ENCODE measurements around the gene ATL3.
"Not testable (repeated sequence)": the region's sequence is repeated elsewhere in the genome, so short reads cannot be mapped to it uniquely, and the experiment has no call there.

ATL3 gene

DNA sequence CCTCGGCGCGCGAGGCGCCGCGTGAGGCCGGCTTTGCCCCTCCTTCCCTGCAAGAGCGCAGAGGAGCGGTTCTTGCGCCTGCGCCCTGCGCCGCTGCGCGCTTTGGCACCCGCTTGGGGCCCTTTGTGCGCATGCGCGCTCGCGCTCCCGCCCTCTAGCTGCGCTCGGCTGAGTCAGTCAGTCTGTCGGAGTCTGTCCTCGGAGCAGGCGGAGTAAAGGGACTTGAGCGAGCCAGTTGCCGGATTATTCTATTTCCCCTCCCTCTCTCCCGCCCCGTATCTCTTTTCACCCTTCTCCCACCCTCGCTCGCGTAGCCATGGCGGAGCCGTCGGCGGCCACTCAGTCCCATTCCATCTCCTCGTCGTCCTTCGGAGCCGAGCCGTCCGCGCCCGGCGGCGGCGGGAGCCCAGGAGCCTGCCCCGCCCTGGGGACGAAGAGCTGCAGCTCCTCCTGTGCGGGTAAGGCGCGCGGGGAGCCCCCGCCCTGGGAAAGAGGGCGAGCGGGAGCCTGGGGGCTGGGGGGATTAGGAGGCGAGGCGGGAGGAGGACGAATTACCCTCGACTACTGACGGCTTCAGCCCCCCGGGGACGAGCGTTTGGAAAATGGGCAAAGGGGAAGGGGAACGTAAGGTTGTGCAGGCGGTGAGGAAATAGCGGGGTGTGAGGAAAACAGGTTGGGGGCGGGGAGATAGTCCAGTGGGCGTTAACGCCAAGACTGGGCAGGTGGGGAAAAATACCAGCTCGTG is 10.3 kb upstream of the ATL3 start, which contains the start of gene RTN3:
TSS of gene RTN3 (plus strand) at position 180 of the 745 bp plus-strand sequence. CDS start at position 317, 137 bp downstream.
- DNase-seq, result peak; percentile 93

DNA sequence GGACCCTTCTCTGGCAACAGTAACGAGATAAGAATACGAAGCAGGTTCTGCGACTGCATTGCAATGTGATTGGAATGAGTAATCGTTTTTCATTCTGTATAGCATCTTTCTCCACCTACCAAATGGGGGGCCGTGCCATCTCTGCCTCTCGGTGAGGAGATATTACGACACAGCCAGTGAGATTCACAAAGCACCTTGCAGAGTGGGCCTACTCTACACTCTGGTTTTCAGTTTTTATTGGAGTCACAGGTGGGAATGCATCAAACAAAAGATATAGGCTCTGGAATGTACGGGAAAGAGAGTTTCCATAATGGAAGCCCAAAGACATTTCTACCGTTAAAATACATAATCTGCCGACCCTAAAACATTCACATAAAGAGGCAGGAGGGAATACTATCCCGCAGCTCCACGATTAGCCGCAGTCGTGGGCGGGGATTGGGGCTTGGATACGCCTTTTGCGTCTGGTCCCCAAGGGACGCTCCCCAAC is 9.7 kb upstream of the ATL3 start:
- DNase-seq, result peak; percentile 14

DNA sequence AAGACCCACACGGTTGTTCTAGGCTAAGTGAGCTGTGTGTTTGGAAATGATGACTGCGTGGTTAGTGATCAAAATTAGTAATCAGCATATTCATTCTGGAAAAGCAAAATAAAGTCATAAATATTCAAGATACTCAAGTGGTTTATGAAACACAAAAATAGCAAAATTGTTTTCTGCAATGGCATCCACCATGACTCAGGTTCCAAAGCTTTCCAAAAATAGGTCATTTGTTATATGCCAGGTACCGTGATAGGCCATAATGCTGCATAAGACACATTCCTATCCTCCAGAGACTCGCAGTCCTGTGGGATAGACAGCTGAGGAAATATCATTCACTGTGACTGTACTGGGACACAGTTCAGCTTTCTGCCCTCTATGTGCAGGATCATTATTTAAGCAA is 2.4 kb upstream of the ATL3 start:
- DNase-seq, result no peak

DNA sequence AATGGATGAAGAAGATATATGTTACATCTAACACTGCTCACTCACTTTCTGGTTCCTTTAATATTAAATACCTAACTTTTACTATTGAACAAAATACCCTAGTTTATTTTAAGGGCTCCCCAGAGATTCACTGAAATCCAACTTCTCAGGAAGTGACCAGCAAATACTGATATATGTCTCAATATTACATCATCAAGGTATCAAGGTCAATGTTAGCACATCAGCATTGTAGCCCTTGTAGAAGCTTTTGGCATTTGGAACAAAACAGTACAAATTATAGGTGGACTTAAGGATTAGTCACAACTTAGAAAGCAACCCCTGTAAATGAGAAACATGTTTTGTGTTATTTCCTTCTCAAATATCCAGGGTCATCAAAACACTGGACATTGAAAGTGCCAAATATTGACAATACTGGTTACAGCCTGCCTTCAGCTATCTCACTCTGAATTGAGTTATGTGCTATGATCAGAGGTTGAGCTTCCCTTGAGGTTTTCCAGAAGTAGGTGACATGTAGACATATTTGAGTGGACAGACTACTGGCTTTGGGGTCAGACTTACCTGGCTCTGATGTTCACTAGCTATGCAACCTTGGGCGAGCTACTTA is 1.9 kb upstream of the ATL3 start:
- DNase-seq, result no peak

DNA sequence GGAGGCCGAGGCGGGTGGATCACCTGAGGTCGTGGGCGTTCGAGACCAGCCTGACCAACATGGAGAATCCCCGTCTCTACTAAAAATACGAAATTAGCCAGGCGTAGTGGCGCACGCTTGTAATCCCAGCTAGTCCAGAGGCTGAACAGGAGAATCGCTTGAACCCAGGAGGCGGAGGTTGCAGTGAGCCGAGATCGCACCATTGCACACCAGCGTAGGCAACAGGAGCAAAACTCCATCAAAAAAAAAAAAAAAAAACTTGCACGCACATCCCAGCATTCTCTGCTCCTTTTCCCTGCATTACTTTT is 934 bp upstream of the ATL3 start:
- no peak for DNase-seq

DNA sequence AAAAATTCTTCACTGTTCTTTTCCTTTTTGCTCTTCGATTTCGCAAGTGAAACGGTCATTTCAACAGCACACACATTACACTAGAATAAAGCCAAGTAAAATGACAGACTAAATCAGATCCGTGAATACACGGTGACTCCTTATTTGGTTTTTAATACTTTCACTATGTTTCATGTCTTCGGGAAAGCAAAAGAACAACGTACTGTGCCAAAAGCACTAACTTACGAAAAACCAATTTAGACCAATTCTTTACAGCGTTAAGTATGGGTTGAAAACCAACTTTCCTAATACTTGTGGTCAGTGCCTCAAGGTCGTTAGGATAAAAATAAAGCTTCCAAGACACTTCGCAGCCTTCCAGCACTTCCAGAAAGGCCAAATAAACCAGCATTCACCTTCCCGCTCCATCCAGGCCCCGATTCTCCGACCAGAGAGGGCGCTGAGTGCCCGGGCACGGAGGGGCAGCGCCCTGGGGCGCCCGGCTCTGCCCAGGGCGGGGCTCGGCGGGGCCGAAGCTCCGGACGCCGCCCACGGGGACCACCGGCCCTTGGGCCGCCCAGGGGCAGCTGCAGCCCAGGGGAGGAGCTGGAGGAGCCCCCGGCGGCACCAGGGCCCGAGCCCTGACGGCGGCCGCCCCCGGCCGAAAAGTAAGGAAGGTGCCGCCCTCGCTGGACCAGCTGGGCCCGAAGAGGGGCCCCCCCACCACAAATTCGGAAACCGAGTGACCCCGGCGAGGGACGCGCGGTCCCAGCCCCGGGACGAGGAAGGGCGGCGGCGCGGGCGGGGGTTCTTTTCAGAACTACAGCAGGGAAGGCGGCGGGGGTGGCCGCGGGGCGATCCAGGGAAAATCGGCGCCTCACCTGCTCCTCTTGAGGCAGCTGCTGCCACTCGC is 499 bp downstream of the ATL3 start:
- DNase-seq, result no peak

DNA sequence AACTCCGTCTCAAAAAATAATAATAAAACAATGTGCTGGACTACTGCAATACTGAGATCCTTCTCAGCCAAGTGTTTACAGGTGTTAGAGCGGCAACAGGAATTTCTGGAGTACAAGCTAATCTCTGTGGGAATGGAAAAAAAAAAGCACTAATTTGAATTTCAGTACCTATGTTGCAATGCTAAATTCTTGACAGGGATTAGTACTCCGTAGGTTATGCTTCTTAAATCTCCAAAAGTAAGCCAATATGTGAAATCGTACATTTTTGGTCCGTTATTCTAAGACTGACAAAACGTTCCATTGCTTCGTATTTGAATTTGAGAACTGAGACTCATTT is 1.1 kb downstream of the ATL3 start:
- DNase-seq, result no peak

DNA sequence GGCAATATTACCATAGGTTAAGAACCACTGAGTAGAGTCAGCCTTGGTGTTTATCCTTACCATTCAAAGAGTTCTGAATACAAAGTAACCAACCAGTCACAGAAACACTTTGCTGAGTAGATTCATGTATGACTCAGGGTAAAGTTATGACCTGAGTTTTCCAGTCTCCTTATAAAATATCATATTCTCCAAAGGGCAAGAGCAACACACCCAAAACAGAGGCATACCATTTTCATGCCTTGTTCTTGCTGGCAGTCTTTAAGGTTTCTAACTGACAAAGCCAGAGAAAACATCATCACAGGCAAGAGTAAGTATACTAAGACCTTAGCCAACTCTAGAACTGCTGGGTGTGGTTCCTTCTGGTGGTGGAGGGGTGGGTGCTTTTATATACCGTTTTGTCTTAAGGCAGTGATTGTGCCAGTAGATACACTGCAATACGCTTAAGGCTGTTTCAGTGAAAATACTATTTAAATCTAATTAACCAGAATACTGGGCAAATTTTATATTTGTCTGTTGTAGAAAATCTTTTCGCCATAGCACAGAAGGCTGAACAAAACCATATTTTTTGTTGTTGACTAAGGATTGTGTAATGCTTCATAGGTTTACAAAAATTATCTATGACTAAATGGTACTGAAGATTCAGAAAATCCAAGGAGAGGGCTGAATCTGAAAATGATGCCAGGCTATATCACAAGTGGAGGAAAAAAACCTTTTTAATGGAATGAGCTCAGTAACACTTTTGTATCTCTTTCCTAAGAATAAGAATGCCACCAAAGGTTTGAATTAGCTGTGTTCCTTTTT is 3.0 kb downstream of the ATL3 start:
- DNase-seq, result no peak

DNA sequence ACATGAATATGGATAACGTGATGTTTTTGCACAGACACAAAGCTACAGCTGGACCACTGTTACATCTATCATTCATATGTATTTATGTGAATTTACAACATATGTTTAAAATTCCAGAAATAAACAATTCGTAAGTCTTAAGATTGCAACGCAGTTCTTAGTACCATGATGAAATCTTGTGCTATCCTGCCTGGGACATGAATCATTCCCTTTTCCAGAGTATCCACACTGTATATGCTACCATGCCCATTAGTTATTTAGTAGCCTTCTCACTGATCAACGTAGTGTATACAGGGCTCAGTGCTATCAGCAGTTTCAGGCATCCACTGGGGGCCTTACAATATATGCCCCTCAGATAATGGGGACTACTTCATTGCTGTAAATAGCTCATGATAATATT is 4.3 kb downstream of the ATL3 start:
- DNase-seq, result no peak

DNA sequence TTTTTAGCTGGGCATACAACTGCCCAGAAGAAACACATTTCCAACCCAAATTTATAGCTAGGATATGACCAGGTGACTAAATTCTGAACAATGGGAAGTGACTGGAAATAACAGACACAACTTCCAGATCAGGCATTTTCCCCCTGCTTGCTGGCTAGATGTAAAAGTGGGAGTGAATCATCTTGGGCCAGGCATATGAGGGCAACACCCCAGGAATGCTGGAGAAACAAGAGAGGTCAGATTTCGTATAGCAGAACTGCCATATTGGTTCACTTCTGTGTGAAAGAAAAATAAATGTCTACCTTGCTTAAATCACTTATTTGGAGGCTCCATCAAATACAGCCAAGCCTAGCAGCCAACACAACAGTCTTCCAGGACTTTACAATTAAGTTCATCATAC is 7.4 kb downstream of the ATL3 start:
- no peak for DNase-seq

DNA sequence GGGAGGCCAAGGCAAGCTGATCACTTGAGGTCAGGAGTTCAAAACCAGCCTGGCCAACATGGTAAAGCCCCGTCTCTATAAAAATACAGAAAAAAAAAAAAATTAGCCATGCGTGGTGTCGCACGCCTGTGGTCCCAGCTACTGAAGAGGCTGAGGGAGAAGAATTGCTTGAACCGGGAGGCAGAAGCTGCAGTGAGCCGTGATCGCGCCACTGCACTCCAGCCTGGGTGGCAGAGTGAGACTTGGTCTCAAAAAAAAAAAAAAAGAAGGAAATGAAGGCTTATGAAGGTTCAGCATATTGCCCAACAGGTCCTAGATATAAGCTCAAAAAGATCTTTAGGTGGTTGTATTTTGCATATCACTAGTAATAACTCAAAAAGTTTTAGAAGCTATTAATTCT is 10.2 kb downstream of the ATL3 start:
- DNase-seq, result no peak

DNA sequence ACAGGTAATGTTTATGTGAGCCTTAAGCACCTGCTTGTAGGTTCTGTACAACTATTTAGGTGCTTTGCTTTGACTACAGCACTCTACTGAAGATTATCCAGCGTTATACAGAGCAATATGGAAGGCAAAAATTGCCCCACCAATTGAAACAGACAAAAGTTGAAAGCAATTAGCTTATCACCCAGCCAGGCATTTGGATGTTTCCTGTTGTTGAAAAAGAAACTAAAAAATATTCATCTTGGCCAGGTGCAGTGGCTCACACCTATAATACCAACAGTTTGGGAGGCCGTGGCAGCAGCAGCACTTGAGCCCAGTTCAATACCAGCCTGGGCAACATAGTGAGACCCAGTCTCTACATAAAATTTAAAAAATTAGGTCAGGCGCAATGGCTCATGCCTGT is 18.5 kb downstream of the ATL3 start:
- no peak for DNase-seq

DNA sequence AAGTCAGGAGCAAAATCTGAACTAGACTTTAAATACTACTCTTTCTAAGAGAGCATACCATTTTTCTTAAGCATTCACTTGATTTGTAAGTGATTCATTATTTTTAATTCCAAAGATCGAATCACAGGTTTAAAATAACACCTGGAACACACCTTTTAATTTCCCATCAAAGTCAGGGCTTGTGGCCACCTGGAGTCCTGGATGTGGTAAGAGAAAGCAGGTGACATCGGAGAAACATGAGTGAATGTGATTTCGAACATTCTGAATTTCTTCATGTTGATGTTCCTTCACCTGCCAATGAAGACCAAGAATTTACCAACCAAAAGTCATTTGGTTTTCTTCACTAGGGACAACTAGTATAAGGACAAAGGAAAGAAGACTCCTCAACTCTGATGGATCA is 28.0 kb downstream of the ATL3 start:
- no peak for DNase-seq

DNA sequence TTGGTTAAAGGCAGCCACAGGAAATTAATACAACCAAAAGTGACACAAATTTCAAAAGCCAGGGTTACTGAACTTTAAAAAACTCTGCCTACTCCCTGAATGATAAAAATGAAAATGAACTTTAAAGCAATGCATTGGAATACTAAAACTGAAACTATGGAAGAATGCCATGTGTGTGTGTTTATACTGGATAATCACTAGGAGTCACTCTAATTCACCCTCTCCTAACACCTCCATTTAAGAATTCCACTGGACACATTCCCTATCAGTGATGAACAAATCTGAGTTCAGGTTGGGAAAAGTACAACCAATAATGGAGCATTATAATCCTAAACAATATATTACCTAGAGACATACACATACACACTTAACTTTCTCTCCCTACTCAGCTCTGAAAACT is 29.4 kb downstream of the ATL3 start:
- no peak for DNase-seq

DNA sequence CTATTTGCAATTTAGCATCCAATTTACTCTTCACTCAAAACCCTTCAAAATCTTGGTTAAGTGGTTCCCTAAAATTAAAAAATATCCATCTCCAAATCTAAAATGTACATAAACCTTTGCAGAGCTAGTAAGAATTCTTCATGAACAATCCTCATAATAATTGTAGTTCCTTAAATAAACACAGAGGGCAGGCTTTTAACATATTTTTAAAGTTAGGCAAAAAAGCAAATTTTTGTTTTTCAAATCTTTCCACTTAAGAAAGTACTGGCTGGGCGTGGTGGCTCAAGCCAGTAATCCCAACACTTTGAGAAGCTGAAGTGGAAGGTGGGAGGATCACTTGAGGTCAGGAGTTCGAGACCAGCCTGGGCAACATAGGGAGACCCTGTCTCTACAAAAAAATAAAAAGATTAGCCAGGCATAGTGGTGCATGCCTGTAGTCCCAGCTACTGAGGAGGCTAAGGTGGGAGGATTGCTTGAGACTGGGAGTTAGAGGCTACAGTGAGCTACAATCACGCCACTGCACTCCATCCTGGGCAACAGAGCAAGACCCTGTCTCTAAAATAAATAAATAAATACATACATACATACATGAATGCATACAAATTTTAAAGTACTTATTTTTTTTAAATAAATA is 31.9 kb downstream of the ATL3 start:
- no peak for DNase-seq

DNA sequence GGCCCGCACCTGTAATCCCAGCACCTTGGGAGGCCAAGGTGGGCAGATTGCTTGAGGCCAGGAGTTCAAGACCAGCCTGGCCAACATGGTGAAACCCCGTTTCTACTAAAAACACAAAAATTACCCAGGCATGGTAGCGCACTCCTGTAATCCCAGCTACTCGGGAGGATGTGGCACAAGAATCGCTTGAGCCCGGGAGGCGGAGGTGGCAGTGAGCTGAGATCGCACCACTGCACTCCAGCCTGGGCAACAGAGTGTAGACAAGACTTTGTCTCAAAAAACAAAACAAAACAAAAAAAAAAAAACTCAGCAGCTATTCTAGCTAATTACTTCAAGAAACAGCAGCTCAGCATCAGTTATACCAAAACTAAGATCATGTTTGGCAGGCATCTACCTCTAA is 32.7 kb downstream of the ATL3 start:
- not testable (repeated sequence) for DNase-seq

DNA sequence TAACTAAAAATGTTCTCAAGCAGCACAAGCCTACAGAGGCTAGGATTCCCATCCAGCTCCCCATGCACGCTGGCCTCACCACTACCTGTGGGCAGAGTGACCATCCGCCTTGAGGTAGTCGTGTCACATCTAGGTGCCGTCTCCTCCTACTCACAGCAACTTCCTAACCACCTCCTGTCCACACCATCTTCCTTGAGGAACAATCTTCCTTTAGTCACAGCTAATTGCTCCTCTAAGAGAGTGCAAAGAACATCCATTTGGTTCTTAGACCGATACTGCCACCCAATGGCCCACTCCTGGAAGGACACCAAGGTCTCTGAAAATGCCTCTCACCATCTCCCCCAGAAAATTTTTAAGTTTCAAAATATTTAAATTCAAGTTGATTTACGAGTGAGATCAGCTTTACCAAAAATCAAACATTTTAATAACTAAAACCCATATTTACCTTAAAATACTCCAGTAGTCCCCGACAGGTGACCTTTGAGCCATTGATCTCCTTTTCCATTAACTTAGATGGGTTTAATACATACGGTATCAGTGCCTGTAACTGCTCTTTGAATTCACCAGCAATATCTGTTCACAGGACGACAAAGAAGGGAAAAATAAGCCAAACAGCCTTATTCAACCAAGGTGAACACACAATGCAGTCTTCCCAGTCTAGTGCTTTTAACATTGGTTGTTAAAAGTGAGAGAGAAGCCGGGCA is 35.3 kb downstream of the ATL3 start:
- no peak for DNase-seq

DNA sequence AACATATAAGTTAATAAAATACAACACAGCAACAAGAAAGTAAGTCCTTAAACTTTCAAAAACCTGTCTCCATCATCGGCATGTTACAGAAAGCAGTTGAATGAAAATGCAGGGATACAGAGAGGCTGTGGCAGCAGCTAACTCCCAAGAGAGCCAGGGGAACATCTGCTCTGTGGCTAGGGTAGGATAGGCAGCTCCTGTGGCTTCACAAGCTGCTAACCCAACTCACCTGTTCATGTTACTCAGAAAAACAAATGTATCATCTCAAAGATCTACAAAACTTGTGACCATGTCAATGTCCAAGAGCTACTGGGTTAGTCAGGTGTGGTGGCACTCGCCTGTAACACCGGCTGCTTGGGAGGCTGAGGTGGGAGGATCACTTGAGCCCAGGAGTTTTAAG is 41.8 kb downstream of the ATL3 start:
- DNase-seq, result no peak

DNA sequence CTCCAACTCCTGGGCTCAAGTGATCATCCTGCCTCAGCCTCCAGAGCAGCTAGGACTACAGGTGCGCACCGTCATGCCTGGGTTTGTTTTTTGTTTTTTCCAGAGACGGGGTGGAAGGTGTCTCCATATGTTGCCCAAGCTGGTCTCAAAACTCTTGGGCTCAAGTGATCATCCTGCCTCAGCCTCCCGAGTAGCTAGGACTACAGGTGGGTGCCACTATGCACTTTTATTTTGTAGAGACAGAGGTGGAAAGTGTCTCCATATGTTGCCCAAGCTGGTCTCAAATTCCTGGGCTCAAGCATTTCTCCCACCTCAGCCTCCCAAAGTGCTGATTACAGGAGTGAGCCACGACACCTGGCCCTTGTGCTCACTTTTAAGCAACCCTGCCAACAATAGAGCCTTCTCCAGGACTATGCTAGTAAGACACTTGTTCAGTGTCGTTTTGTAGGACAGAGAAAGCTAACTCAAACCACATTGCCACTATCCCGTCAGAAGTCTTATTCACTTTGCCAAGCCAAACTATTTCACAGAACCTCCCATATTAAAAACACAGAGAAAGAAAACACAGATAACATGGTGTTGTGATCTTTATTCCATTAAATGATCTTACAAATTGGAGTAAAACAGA is 47.5 kb downstream of the ATL3 start:
- DNase-seq, result no peak

DNA sequence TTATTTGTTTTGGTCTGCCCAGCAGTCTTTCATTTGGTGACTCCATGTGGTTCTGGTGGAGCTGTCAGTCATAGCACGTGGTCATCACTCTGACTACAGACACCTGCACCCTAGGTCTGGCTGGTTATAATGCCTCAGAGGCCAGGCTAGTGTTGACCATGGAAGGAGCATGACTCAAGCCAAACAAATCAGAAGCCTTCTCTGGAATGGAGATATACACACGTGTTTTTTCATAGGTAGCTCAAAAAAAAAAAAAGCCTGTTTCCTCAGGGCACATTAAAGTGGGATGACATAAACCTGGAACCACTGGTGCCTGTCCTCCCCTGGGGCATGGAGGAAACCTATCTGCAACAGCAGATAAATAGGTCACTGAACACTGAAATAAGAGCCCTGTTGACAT is 48.9 kb downstream of the ATL3 start:
- DNase-seq, result no peak

DNA sequence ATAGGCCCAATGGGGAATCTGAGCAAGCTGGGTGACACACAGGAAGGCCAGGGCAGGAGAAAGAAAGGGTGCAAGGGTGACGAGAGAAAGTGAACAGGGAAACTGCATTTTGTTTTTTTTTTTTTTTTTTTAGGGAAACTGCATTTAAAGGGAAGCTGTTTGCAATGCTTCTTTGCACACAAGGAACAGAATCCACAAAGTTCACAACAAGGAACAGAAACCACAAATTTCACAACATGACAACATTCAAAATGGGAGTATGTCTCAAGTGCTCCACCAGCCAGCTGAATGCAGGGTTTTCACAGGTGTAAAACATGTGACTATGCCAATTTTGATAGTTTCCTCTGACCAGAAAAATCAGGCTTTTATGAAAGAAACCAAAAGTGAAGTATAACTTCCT is 50.1 kb downstream of the ATL3 start:
- no peak for DNase-seq

DNA sequence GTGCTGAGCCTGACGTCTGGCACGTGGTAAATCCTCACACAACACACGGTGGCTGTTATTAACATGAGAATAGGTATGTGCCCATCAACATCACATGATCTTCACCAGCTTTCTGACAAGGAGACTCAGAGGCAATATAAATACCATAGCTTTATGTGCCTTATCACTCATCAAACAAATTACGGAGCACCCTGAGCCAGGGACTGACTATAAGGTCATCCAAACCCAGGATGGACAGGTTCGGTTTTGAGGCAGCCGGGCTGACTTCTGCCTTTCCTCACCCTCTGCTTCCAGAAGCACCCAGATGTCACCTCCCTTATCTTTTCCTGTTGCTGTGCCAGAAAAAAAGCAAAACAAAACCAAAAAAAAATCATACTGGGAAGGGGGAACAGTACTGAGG is 51.2 kb downstream of the ATL3 start:
- DNase-seq, result no peak

Data from NCI-H510A (cell line).